Glomerular visceral epithelial cell (primary cell): ENCODE results near the gene FKBP1A.

ENCODE experiments used
- DNase-seq: peaks from one replicate; pipeline ENCODE4 v3.0.0-alpha.2; 2016; ENCODE audit errors: extremely low spot score

The FKBP1A gene

GRCh38 chr20:1319051-1319450 is 73.8 kb downstream of the FKBP1A start:
- no peak for DNase-seq
